ENCODE data around the gene KRTAP4-12.

DNA sequence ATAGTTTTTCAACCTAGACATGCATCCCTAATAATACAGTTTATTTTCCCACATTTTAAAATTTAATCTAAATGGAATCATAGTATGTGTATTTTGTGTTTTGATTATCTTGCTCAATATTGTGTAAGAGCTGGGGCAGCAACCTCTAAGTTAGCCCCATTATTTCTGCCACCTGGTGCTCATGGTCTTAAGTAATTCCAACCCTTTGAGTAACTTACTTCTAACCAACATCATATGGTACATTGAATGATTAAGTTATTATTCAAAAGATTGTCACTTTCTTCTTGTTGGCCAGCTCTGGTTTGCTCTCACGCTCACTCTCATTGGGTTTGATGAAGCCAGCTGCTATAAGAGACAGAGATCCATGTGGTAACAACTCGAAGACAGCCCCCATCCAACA, 47.9 kb upstream of the KRTAP4-12 start:
- TF ChIP-seq, protein P1, sequence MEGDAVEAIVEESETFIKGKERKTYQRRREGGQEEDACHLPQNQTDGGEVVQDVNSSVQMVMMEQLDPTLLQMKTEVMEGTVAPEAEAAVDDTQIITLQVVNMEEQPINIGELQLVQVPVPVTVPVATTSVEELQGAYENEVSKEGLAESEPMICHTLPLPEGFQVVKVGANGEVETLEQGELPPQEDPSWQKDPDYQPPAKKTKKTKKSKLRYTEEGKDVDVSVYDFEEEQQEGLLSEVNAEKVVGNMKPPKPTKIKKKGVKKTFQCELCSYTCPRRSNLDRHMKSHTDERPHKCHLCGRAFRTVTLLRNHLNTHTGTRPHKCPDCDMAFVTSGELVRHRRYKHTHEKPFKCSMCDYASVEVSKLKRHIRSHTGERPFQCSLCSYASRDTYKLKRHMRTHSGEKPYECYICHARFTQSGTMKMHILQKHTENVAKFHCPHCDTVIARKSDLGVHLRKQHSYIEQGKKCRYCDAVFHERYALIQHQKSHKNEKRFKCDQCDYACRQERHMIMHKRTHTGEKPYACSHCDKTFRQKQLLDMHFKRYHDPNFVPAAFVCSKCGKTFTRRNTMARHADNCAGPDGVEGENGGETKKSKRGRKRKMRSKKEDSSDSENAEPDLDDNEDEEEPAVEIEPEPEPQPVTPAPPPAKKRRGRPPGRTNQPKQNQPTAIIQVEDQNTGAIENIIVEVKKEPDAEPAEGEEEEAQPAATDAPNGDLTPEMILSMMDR (IDR thresholded peaks at IDR 0.05), result no peak
- TF ChIP-seq POLR2A (IDR thresholded peaks at IDR 0.05) (no peak), POLR2AphosphoS5 (IDR thresholded peaks at IDR 0.05; ENCODE audit: insufficient read depth in 1 of 2, low read depth in 1 of 2) (no peak)

All from vagina (tissue), 2 donors.